Peyer's patch (tissue), 4 donors: Measurements from ENCODE around the gene C1QL2.

Experiments
- POLR2A ChIP-seq, 2 donors: fragments of 450-650 bp; IDR thresholded peaks; one replicate each; pipeline ENCODE4 v1.5.1; 2017; ENCODE audit warnings: antibody characterized with exemption in 2 of 2, mild to moderate bottlenecking in 2 of 2, moderate library complexity in 2 of 2
- TF ChIP-seq, protein P1 (sequence below), 6 experiments: fragments of 450-650 bp in 4 of 6; fragments of 200-600 bp in 2 of 6; sonication (generic) in 1 of 6; IDR thresholded peaks; one replicate each; pipeline ENCODE4 v1.5.1; 2017 to 2019; ENCODE audit warnings: antibody characterized with exemption in 6 of 6, mild to moderate bottlenecking in 3 of 6, moderate library complexity in 1 of 6

GRCh38 chr2:119197529-119198239, 39.1 kb upstream of the C1QL2 start:
- no peak for TF ChIP-seq POLR2A (IDR thresholded peaks at IDR 0.05)
- TF ChIP-seq, protein P1, sequence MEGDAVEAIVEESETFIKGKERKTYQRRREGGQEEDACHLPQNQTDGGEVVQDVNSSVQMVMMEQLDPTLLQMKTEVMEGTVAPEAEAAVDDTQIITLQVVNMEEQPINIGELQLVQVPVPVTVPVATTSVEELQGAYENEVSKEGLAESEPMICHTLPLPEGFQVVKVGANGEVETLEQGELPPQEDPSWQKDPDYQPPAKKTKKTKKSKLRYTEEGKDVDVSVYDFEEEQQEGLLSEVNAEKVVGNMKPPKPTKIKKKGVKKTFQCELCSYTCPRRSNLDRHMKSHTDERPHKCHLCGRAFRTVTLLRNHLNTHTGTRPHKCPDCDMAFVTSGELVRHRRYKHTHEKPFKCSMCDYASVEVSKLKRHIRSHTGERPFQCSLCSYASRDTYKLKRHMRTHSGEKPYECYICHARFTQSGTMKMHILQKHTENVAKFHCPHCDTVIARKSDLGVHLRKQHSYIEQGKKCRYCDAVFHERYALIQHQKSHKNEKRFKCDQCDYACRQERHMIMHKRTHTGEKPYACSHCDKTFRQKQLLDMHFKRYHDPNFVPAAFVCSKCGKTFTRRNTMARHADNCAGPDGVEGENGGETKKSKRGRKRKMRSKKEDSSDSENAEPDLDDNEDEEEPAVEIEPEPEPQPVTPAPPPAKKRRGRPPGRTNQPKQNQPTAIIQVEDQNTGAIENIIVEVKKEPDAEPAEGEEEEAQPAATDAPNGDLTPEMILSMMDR (IDR thresholded peaks at IDR 0.05): no peak
